Uterus (tissue), 2 donors: ENCODE measurements around the gene PLCL2.

Source experiments
- CTCF ChIP-seq, 4 experiments: fragments of 200-600 bp in 2 of 4; fragments of 450-650 bp in 2 of 4; sonication (generic) in 2 of 4; IDR thresholded peaks; one replicate each; pipeline ENCODE4 v1.5.1; 2016 to 2019; ENCODE audit warnings: antibody characterized with exemption in 4 of 4, mild to moderate bottlenecking in 2 of 4, moderate library complexity in 1 of 4
- POLR2A ChIP-seq, 2 donors: fragments of 450-650 bp; IDR thresholded peaks; one replicate each; pipeline ENCODE4 v1.6.1; 2016; ENCODE audit warnings: antibody characterized with exemption in 2 of 2, mild to moderate bottlenecking in 1 of 2, moderate library complexity in 1 of 2

- TF ChIP-seq CTCF (IDR thresholded peaks at IDR 0.05) = no peak
- TF ChIP-seq POLR2A (IDR thresholded peaks at IDR 0.05) = no peak
These were observed 128.8 kb downstream of the PLCL2 start for GRCh38 chr3:17013571-17013970.
